Vagina (tissue), 2 donors: Measurements from ENCODE around the gene EBF4.

ENCODE experiments used
- POLR2A ChIP-seq, 2 donors: fragments of 450-650 bp; IDR thresholded peaks; one replicate each; pipeline ENCODE4 v1.6.1; 2017; ENCODE audit warnings: antibody characterized with exemption in 2 of 2, mild to moderate bottlenecking in 2 of 2, moderate library complexity in 2 of 2
- TF ChIP-seq, protein P1 (sequence below), 3 experiments: fragments of 450-650 bp in 2 of 3; fragments of 200-600 bp in 1 of 3; sonication (generic) in 1 of 3; IDR thresholded peaks; one replicate each; pipeline ENCODE4 v1.5.1; 2017 to 2019; ENCODE audit warnings: antibody characterized with exemption in 3 of 3, mild to moderate bottlenecking in 2 of 3, moderate library complexity in 2 of 3

DNA sequence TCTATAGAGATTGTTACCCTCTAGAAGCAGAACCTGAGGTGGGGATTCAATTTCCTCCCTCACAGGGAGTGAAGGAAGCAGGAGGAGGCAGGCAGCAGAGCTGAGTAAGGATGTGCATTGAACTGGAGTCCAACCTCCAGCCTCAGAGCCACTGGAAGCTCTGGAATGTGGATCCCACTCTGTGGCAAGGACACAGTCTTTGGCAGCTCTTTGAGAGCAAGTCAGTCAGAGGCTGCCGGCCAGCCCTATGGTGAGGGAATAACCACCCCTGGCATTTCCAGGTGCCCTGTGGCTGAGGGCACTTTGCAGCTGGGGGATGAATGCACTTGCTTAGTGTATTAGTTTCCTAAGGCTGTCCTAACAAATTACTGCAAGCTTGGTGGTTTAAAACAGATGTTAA is 37.2 kb downstream of the EBF4 start:
- no peak for TF ChIP-seq POLR2A (IDR thresholded peaks at IDR 0.05)
- TF ChIP-seq, protein P1, sequence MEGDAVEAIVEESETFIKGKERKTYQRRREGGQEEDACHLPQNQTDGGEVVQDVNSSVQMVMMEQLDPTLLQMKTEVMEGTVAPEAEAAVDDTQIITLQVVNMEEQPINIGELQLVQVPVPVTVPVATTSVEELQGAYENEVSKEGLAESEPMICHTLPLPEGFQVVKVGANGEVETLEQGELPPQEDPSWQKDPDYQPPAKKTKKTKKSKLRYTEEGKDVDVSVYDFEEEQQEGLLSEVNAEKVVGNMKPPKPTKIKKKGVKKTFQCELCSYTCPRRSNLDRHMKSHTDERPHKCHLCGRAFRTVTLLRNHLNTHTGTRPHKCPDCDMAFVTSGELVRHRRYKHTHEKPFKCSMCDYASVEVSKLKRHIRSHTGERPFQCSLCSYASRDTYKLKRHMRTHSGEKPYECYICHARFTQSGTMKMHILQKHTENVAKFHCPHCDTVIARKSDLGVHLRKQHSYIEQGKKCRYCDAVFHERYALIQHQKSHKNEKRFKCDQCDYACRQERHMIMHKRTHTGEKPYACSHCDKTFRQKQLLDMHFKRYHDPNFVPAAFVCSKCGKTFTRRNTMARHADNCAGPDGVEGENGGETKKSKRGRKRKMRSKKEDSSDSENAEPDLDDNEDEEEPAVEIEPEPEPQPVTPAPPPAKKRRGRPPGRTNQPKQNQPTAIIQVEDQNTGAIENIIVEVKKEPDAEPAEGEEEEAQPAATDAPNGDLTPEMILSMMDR (IDR thresholded peaks at IDR 0.05): no peak
